IPS DF 6.9 (cell line): Measurements from ENCODE around the gene PEX5L.

ENCODE experiments used
- DNase-seq: peaks from one replicate; pipeline ENCODE4 v3.0.0-alpha.2; 2013; ENCODE audit warnings: low read depth, low spot score
- H3K27ac ChIP-seq: one replicate; pipeline ENCODE4 v1.5.1; 2013; ENCODE audit warnings: low read length, control low read depth
- H3K27me3 ChIP-seq: 2 replicates; pipeline ENCODE4 v1.6.1; 2013; ENCODE audit warnings: mild to moderate bottlenecking, low read length; ENCODE audit not compliant: control insufficient read depth, insufficient read depth
- H3K36me3 ChIP-seq: 2 replicates; pipeline ENCODE4 v1.6.1; 2013; ENCODE audit warnings: low read length; ENCODE audit not compliant: control insufficient read depth, insufficient read depth
- H3K4me1 ChIP-seq: 2 replicates; pipeline ENCODE4 v1.6.1; 2013; ENCODE audit warnings: low read length; ENCODE audit not compliant: control insufficient read depth, insufficient read depth
- H3K4me3 ChIP-seq: 2 replicates; pipeline ENCODE4 v1.5.1; 2013; ENCODE audit warnings: mild to moderate bottlenecking, low read length
- H3K9me3 ChIP-seq: 2 replicates; pipeline ENCODE4 v1.6.1; 2013; ENCODE audit warnings: low read length, inconsistent platforms; ENCODE audit not compliant: control insufficient read depth, insufficient read depth
- WGBS: extraction: QIAGEN DNeasy Blood & Tissue Kit; methylation state at CpG from one replicate; pipeline ENCODE4 v1.1.7; 2013; ENCODE audit warnings: mixed read lengths, missing lambda C conversion rate; ENCODE audit not compliant: insufficient read length, insufficient coverage; 5-methylcytosine and 5-hydroxymethylcytosine counted together

PEX5L gene

GRCh38 chr3:179881791-179882190, 154.9 kb downstream of the PEX5L start:
- Histone ChIP-seq H3K27ac (no peak overlapping the region), H3K4me1 (peaks cover 12% of the 10 kb centered on the region), H3K27me3 (no peaks in the 10 kb centered on the region), H3K36me3 (no peaks in the 10 kb centered on the region), H3K4me3 (no peak overlapping the region), H3K9me3 (no peaks in the 10 kb centered on the region)
- no peak for DNase-seq
- no CpG with 5 or more reads among the region's 2 CpGs for WGBS

- no peaks in the 10 kb centered on the region for H3K27me3 ChIP-seq
- no peaks in the 10 kb centered on the region for H3K9me3 ChIP-seq
- no peaks in the 10 kb centered on the region for H3K36me3 ChIP-seq
- H3K4me1 ChIP-seq: peaks cover 12% of the 10 kb centered on the region
- H3K27ac ChIP-seq: no peak overlapping the region
- H3K4me3 ChIP-seq: no peak overlapping the region
- no CpG with 5 or more reads among the region's 4 CpGs for WGBS
- no peak for DNase-seq
Measured at GRCh38 chr3:179880868-179881267, 155.9 kb downstream of the PEX5L start.

GRCh38 chr3:179876440-179876839, 160.3 kb downstream of the PEX5L start:
- 100% methylated on average over 1 of the region's 3 CpGs for WGBS
- Histone ChIP-seq H3K27me3 (no peaks in the 10 kb centered on the region), H3K36me3 (no peaks in the 10 kb centered on the region), H3K4me1 (peaks cover 4% of the 10 kb centered on the region; the same call in 1 of the 2 replicates), H3K4me3 (no peak overlapping the region), H3K27ac (no peak overlapping the region), H3K9me3 (no peaks in the 10 kb centered on the region)
- no peak for DNase-seq

GRCh38 chr3:179872842-179873241, 163.9 kb downstream of the PEX5L start:
- Histone ChIP-seq H3K27ac (no peak overlapping the region), H3K4me1 (no peaks in the 10 kb centered on the region), H3K4me3 (no peak overlapping the region), H3K36me3 (no peaks in the 10 kb centered on the region), H3K27me3 (no peaks in the 10 kb centered on the region), H3K9me3 (no peaks in the 10 kb centered on the region)
- peak; percentile 41 for DNase-seq
- WGBS: no CpG with 5 or more reads among the region's 5 CpGs

- WGBS: no CpG with 5 or more reads among the region's 4 CpGs
Measured at GRCh38 chr3:179871782-179872181, 165.0 kb downstream of the PEX5L start.

GRCh38 chr3:179868715-179869114, 168.0 kb downstream of the PEX5L start:
- H3K4me3 ChIP-seq: no peak overlapping the region
- no CpG with 5 or more reads among the region's 5 CpGs for WGBS
- no peak for DNase-seq
- H3K27ac ChIP-seq: no peak overlapping the region
- H3K36me3 ChIP-seq: no peaks in the 10 kb centered on the region
- no peaks in the 10 kb centered on the region for H3K4me1 ChIP-seq
- H3K27me3 ChIP-seq: no peaks in the 10 kb centered on the region; the same call in 1 of the 2 replicates
- no peaks in the 10 kb centered on the region for H3K9me3 ChIP-seq

More at GRCh38 chr3:179871782-179872181, 165.0 kb downstream of the PEX5L start:
- DNase-seq: no peak
- H3K4me3 ChIP-seq: no peak overlapping the region
- no peaks in the 10 kb centered on the region for H3K27me3 ChIP-seq
- no peak overlapping the region for H3K27ac ChIP-seq
- no peaks in the 10 kb centered on the region for H3K9me3 ChIP-seq
- no peaks in the 10 kb centered on the region for H3K36me3 ChIP-seq
- no peaks in the 10 kb centered on the region for H3K4me1 ChIP-seq

- no CpG with 5 or more reads among the region's 1 CpG for WGBS
- no peak overlapping the region for H3K4me3 ChIP-seq
- H3K27ac ChIP-seq: no peak overlapping the region
- no peaks in the 10 kb centered on the region for H3K36me3 ChIP-seq
- H3K4me1 ChIP-seq: no peaks in the 10 kb centered on the region
- DNase-seq: no peak
- H3K27me3 ChIP-seq: no peaks in the 10 kb centered on the region; the same call in 1 of the 2 replicates
- H3K9me3 ChIP-seq: no peaks in the 10 kb centered on the region
Measured at GRCh38 chr3:179867961-179868360, 168.8 kb downstream of the PEX5L start.

- Histone ChIP-seq H3K4me1 (no peaks in the 10 kb centered on the region), H3K36me3 (no peaks in the 10 kb centered on the region), H3K27ac (no peak overlapping the region), H3K9me3 (no peaks in the 10 kb centered on the region), H3K4me3 (no peak overlapping the region), H3K27me3 (no peaks in the 10 kb centered on the region; the same call in 1 of the 2 replicates)
- no peak for DNase-seq
- no CpG with 5 or more reads among the region's 5 CpGs for WGBS
Measured at GRCh38 chr3:179865861-179866505, 170.8 kb downstream of the PEX5L start.

GRCh38 chr3:179861953-179862352, 174.8 kb downstream of the PEX5L start:
- Histone ChIP-seq H3K4me1 (no peaks in the 10 kb centered on the region), H3K9me3 (no peaks in the 10 kb centered on the region), H3K36me3 (no peaks in the 10 kb centered on the region), H3K27me3 (no peaks in the 10 kb centered on the region; the same call in 1 of the 2 replicates), H3K27ac (no peak overlapping the region), H3K4me3 (no peak overlapping the region)
- WGBS: no CpG with 5 or more reads among the region's 4 CpGs
- no peak for DNase-seq

- Histone ChIP-seq H3K27ac (no peak overlapping the region), H3K27me3 (no peaks in the 10 kb centered on the region; the same call in 1 of the 2 replicates), H3K4me1 (no peaks in the 10 kb centered on the region), H3K36me3 (no peaks in the 10 kb centered on the region), H3K4me3 (no peak overlapping the region), H3K9me3 (no peaks in the 10 kb centered on the region)
- no CpG with 5 or more reads among the region's 5 CpGs for WGBS
- no peak for DNase-seq
Measured at GRCh38 chr3:179861292-179861691, 175.4 kb downstream of the PEX5L start.
